ENCODE results near the gene RTN3.

Gene RTN3

GRCh38 chr11:63729326-63729725 lies 48.0 kb downstream of the RTN3 start:
- no peaks in the 10 kb centered on the region for H3K27me3 ChIP-seq (ENCODE audit: insufficient read depth, low read length)
- no peaks in the 10 kb centered on the region for H4K20me1 ChIP-seq (ENCODE audit: insufficient read depth, low read length)
- no peak overlapping the region for H2AFZ ChIP-seq (ENCODE audit: low read length)
- H3K36me3 ChIP-seq (ENCODE audit: insufficient read depth, low read length): no peaks in the 10 kb centered on the region
- H3K4me1 ChIP-seq (ENCODE audit: insufficient read depth, low read length, severe bottlenecking): no peaks in the 10 kb centered on the region
- no peaks in the 10 kb centered on the region for H3F3A ChIP-seq (ENCODE audit: insufficient read depth, low read length)
- no peaks in the 10 kb centered on the region for H3K9me3 ChIP-seq (ENCODE audit: low read length)
- no peak overlapping the region for H3K27ac ChIP-seq (ENCODE audit: low read depth, low read length, poor library complexity, severe bottlenecking)
- TF ChIP-seq CTCF (IDR thresholded peaks at IDR 0.05; ENCODE audit: low read length): no peak
- TF ChIP-seq EZH2 (IDR thresholded peaks at IDR 0.05; ENCODE audit: borderline replicate concordance, low read length): no peak
- H3K79me2 ChIP-seq (ENCODE audit: insufficient read depth, low read length): peaks cover 6% of the 10 kb centered on the region; the same call in 1 of the 2 replicates
- H3K4me3 ChIP-seq (ENCODE audit: low read depth, low read length, poor library complexity, severe bottlenecking): no peak overlapping the region
- H3K4me2 ChIP-seq (ENCODE audit: low read length): no peak overlapping the region
- H3K9ac ChIP-seq (ENCODE audit: low read length): no peak overlapping the region
- H3K9me2 ChIP-seq (ENCODE audit: low read depth, low read length): no peaks in the 10 kb centered on the region

- H3K9me3 ChIP-seq (ENCODE audit: low read length): no peaks in the 10 kb centered on the region
Observed at GRCh38 chr11:63736864-63737263, 55.6 kb downstream of the RTN3 start.

GRCh38 chr11:63737718-63738117 lies 56.4 kb downstream of the RTN3 start:
- Histone ChIP-seq H2AFZ (ENCODE audit: low read length) (no peak overlapping the region), H3K9ac (ENCODE audit: low read length) (no peak overlapping the region), H3K36me3 (ENCODE audit: insufficient read depth, low read length) (no peaks in the 10 kb centered on the region), H3K4me3 (ENCODE audit: low read depth, low read length, poor library complexity, severe bottlenecking) (no peak overlapping the region), H3K4me1 (ENCODE audit: insufficient read depth, low read length, severe bottlenecking) (no peaks in the 10 kb centered on the region), H3K27me3 (ENCODE audit: insufficient read depth, low read length) (no peaks in the 10 kb centered on the region), H4K20me1 (ENCODE audit: insufficient read depth, low read length) (no peaks in the 10 kb centered on the region), H3K9me2 (ENCODE audit: low read depth, low read length) (no peaks in the 10 kb centered on the region), H3K79me2 (ENCODE audit: insufficient read depth, low read length) (0 out of 2 replicates have a peak, but pooled peaks cover 5% of the 10 kb centered on the region), H3F3A (ENCODE audit: insufficient read depth, low read length) (no peaks in the 10 kb centered on the region), H3K27ac (ENCODE audit: low read depth, low read length, poor library complexity, severe bottlenecking) (no peak overlapping the region), H3K9me3 (ENCODE audit: low read length) (no peaks in the 10 kb centered on the region), H3K4me2 (ENCODE audit: low read length) (no peak overlapping the region)
- TF ChIP-seq EZH2 (IDR thresholded peaks at IDR 0.05; ENCODE audit: borderline replicate concordance, low read length): no peak
- no peak for TF ChIP-seq CTCF (IDR thresholded peaks at IDR 0.05; ENCODE audit: low read length)

More at GRCh38 chr11:63736864-63737263, 55.6 kb downstream of the RTN3 start:
- Histone ChIP-seq H3K4me3 (ENCODE audit: low read depth, low read length, poor library complexity, severe bottlenecking) (no peak overlapping the region), H3K9me2 (ENCODE audit: low read depth, low read length) (no peaks in the 10 kb centered on the region), H3K79me2 (ENCODE audit: insufficient read depth, low read length) (0 out of 2 replicates have a peak, but pooled peaks cover 5% of the 10 kb centered on the region), H3K27me3 (ENCODE audit: insufficient read depth, low read length) (no peaks in the 10 kb centered on the region), H3K27ac (ENCODE audit: low read depth, low read length, poor library complexity, severe bottlenecking) (no peak overlapping the region), H3K4me2 (ENCODE audit: low read length) (no peak overlapping the region), H4K20me1 (ENCODE audit: insufficient read depth, low read length) (no peaks in the 10 kb centered on the region), H3K36me3 (ENCODE audit: insufficient read depth, low read length) (no peaks in the 10 kb centered on the region), H3K4me1 (ENCODE audit: insufficient read depth, low read length, severe bottlenecking) (no peaks in the 10 kb centered on the region), H2AFZ (ENCODE audit: low read length) (no peak overlapping the region), H3K9ac (ENCODE audit: low read length) (no peak overlapping the region), H3F3A (ENCODE audit: insufficient read depth, low read length) (no peaks in the 10 kb centered on the region)
- TF ChIP-seq CTCF (IDR thresholded peaks at IDR 0.05; ENCODE audit: low read length) (no peak), EZH2 (IDR thresholded peaks at IDR 0.05; ENCODE audit: borderline replicate concordance, low read length) (no peak)
